Measurements from ENCODE around the gene KRT12. TPM values are rescaled to one million over a fixed set of nuclear protein-coding genes. Genes with fewer than 3 reads are reported as not detected.
"Not testable (repeated sequence)": the region's sequence is repeated elsewhere in the genome, so short reads cannot be mapped to it uniquely, and the experiment has no call there.

Gene KRT12
- total and polyA plus RNA-seq, 9 donors: not detected

DNA sequence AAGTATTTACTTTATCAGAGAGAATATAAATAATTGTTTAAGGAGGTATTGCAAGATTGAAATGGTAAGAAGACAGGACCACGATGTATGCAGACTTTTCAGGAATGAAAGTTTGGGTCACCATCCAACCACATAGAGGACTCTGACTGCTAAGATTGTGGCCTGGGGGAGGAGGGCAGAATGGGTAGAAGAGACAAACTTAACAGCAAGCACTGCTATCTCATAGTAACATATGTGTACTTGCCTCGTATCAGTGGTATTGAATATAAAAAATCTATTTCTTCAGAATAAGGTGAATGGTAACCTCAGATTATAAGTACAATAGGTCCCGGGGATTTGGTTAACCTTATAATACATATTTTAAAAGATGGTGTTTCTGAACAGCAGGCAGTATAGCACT, 50.5 kb downstream of the KRT12 start:
- no peaks in the 10 kb centered on the region for H3K9me3 ChIP-seq
- H3K4me3 ChIP-seq: no peak overlapping the region
- peaks cover 2% of the 10 kb centered on the region for H3K4me1 ChIP-seq (ENCODE audit: insufficient read depth)
- H3K27me3 ChIP-seq: no peaks in the 10 kb centered on the region
- intact Hi-C loops (cut with DNase I): no loop called here
- H3K27ac ChIP-seq: no peak overlapping the region
- H3K36me3 ChIP-seq: no peaks in the 10 kb centered on the region
- 87 to 93% (median 92%) methylated on average over 3 of the region's 3 CpGs for WGBS, 3 donors
- TF ChIP-seq CTCF (IDR thresholded peaks at IDR 0.05): no peak
- no peak for DNase-seq

- intact Hi-C loops (cut with DNase I): no loop called here
- Histone ChIP-seq H3K4me3 (no peak overlapping the region), H3K36me3 (no peaks in the 10 kb centered on the region), H3K9me3 (no peaks in the 10 kb centered on the region), H3K27me3 (no peaks in the 10 kb centered on the region), H3K4me1 (ENCODE audit: insufficient read depth) (peaks cover 2% of the 10 kb centered on the region), H3K27ac (no peak overlapping the region)
- no peak for DNase-seq
- 81 to 98% (median 90%) methylated on average over 1 of the region's 1 CpG for WGBS, 3 donors
- no peak for TF ChIP-seq EP300 (IDR thresholded peaks at IDR 0.05)
- TF ChIP-seq CTCF (IDR thresholded peaks at IDR 0.05): no peak
- no peak for TF ChIP-seq POLR2A (IDR thresholded peaks at IDR 0.05)
Observed at GRCh38 chr17:40815381-40815780, 51.6 kb downstream of the KRT12 start.

DNA sequence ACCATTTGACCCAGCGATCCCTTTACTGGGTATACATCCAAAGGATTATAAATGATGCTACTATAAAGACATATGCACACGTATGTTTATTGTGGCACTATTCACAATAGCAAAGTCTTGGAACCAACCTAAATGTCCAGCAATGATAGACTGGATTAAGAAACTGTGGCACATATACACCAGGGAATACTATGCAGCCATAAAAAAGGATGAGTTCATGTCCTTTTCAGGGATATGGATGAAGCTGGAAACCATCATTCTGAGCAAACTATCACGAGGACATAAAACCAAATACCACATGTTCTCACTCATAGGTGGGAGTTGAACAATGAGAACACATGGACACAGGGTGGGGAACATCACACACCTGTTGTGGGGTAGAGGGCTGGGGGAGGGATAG, 52.4 kb downstream of the KRT12 start:
- H3K27ac ChIP-seq; H3K9me3 ChIP-seq; H3K4me3 ChIP-seq; H3K27me3 ChIP-seq; intact Hi-C loops (cut with DNase I); H3K4me1 ChIP-seq (ENCODE audit: insufficient read depth); H3K36me3 ChIP-seq; DNase-seq: not testable (repeated sequence)
- WGBS, 3 donors: 67 to 83% (median 81%) methylated on average over 3 of the region's 3 CpGs

- 69 to 77% (median 74%) methylated on average over 4 of the region's 4 CpGs for WGBS, 3 donors
Observed at GRCh38 chr17:40813804-40814203, 53.2 kb downstream of the KRT12 start.

DNA sequence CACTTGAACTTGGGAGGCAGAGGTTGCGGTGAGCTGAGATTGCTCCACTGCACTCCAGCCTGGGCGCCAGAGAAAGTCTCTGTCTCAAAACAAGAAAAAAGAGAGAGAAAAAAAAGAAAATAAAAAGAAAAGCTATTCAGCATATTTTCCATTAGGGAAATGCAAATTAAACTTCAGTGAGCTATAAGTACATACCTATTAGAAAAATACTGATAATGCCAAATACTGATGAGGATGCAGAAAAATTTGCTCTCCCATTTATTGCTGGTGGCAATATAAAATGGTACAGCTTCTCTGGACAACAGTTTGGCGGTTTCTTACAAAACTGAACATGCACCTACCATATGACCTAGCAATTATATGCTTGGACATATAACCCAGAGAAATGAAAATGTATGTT, 54.4 kb downstream of the KRT12 start:
- TF ChIP-seq CTCF (IDR thresholded peaks at IDR 0.05) (no peak), POLR2A (IDR thresholded peaks at IDR 0.05) (no peak), EP300 (IDR thresholded peaks at IDR 0.05) (no peak)
- no peak overlapping the region for H3K27ac ChIP-seq
- no peaks in the 10 kb centered on the region for H3K4me1 ChIP-seq (ENCODE audit: insufficient read depth)
- no peaks in the 10 kb centered on the region for H3K27me3 ChIP-seq
- H3K36me3 ChIP-seq: no peaks in the 10 kb centered on the region
- H3K4me3 ChIP-seq: no peak overlapping the region
- intact Hi-C loops (cut with DNase I): no loop called here
- H3K9me3 ChIP-seq: no peaks in the 10 kb centered on the region
- DNase-seq: no peak
- WGBS, 3 donors: 76 to 79% (median 79%) methylated on average over 3 of the region's 3 CpGs

More at GRCh38 chr17:40813804-40814203, 53.2 kb downstream of the KRT12 start:
- intact Hi-C loops (cut with DNase I): no loop called here
- no peaks in the 10 kb centered on the region for H3K36me3 ChIP-seq
- H3K27ac ChIP-seq: no peak overlapping the region
- no peaks in the 10 kb centered on the region for H3K27me3 ChIP-seq
- H3K4me3 ChIP-seq: no peak overlapping the region
- TF ChIP-seq EP300 (IDR thresholded peaks at IDR 0.05): no peak
- no peak for TF ChIP-seq CTCF (IDR thresholded peaks at IDR 0.05)
- no peak for TF ChIP-seq POLR2A (IDR thresholded peaks at IDR 0.05)
- DNase-seq: no peak
- no peaks in the 10 kb centered on the region for H3K9me3 ChIP-seq
- H3K4me1 ChIP-seq (ENCODE audit: insufficient read depth): no peaks in the 10 kb centered on the region

Other genes with a start within 250 kb of the KRT12 start
- gene SMARCE1, start 219.4 kb downstream of the KRT12 start, total RNA-seq: 100 to 1,000 TPM in 5 of 7 donors, 10 to 100 TPM in 2; 80.2 to 129 (median 112) TPM
- 100 to 1,000 TPM; 109 to 158 TPM for gene SMARCE1, start 219.4 kb downstream of the KRT12 start, polyA plus RNA-seq
- gene KRT222, start 202.0 kb downstream of the KRT12 start, total RNA-seq: under 1 TPM in 4 of 7 donors, not detected in 3; 0.20 to 0.57 (median 0.39) TPM
- 1 to 10 TPM in 1 of 2 donors, under 1 TPM in 1; 0.10 to 1.6 TPM for gene KRT222, start 202.0 kb downstream of the KRT12 start, polyA plus RNA-seq
- gene KRT24, start 163.5 kb downstream of the KRT12 start, total RNA-seq: not detected
- gene KRT24, start 163.5 kb downstream of the KRT12 start, polyA plus RNA-seq: not detected
- gene KRT25, start 111.9 kb downstream of the KRT12 start, total RNA-seq: not detected
- gene KRT25, start 111.9 kb downstream of the KRT12 start, polyA plus RNA-seq: not detected
- gene KRT26, start 95.0 kb downstream of the KRT12 start, total RNA-seq: not detected
- not detected for gene KRT26, start 95.0 kb downstream of the KRT12 start, polyA plus RNA-seq
- not detected for gene KRT27, start 84.7 kb downstream of the KRT12 start, total RNA-seq
- gene KRT27, start 84.7 kb downstream of the KRT12 start, polyA plus RNA-seq: not detected
- gene KRT28, start 67.3 kb downstream of the KRT12 start, total RNA-seq: not detected
- gene KRT28, start 67.3 kb downstream of the KRT12 start, polyA plus RNA-seq: not detected
- gene KRT10, start 44.6 kb downstream of the KRT12 start, total RNA-seq: 10 to 100 TPM; 10.4 to 57.3 (median 39.4) TPM
- 10 to 100 TPM; 16.2 to 35.2 TPM for gene KRT10, start 44.6 kb downstream of the KRT12 start, polyA plus RNA-seq
- gene KRT20, start 18.0 kb upstream of the KRT12 start, total RNA-seq: 1 to 10 TPM in 1 of 7 donors, under 1 TPM in 2, not detected in 4; 0.27 to 4.2 (median 0.77) TPM
- gene KRT20, start 18.0 kb upstream of the KRT12 start, polyA plus RNA-seq: under 1 TPM in 1 of 2 donors, not detected in 1; 0.05 TPM
- 1 to 10 TPM in 3 of 7 donors, under 1 TPM in 2, not detected in 2; 0.22 to 5.0 (median 1.3) TPM for gene KRT23, start 70.4 kb upstream of the KRT12 start, total RNA-seq
- under 1 TPM; 0.05 to 0.53 TPM for gene KRT23, start 70.4 kb upstream of the KRT12 start, polyA plus RNA-seq
- gene KRT39, start 99.7 kb upstream of the KRT12 start, total RNA-seq: under 1 TPM in 1 of 7 donors, not detected in 6; 0.69 TPM
- not detected for gene KRT39, start 99.7 kb upstream of the KRT12 start, polyA plus RNA-seq
- gene KRT40, start 117.1 kb upstream of the KRT12 start, total RNA-seq: not detected
- gene KRT40, start 117.1 kb upstream of the KRT12 start, polyA plus RNA-seq: not detected
- not detected for gene KRTAP3-3, start 126.9 kb upstream of the KRT12 start, total RNA-seq
- gene KRTAP3-3, start 126.9 kb upstream of the KRT12 start, polyA plus RNA-seq: not detected
- not detected for gene KRTAP3-2, start 132.7 kb upstream of the KRT12 start, total RNA-seq
- gene KRTAP3-2, start 132.7 kb upstream of the KRT12 start, polyA plus RNA-seq: not detected
- not detected for gene KRTAP3-1, start 141.9 kb upstream of the KRT12 start, total RNA-seq
- not detected for gene KRTAP3-1, start 141.9 kb upstream of the KRT12 start, polyA plus RNA-seq
- not detected for gene KRTAP1-5, start 160.0 kb upstream of the KRT12 start, total RNA-seq
- under 1 TPM in 1 of 2 donors, not detected in 1; 0.06 TPM for gene KRTAP1-5, start 160.0 kb upstream of the KRT12 start, polyA plus RNA-seq
- not detected for gene KRTAP1-4, start 163.0 kb upstream of the KRT12 start, total RNA-seq
- gene KRTAP1-4, start 163.0 kb upstream of the KRT12 start, polyA plus RNA-seq: not detected
- gene KRTAP1-3, start 167.7 kb upstream of the KRT12 start, total RNA-seq: not detected
- not detected for gene KRTAP1-3, start 167.7 kb upstream of the KRT12 start, polyA plus RNA-seq
- gene KRTAP1-1, start 174.2 kb upstream of the KRT12 start, total RNA-seq: not detected
- not detected for gene KRTAP1-1, start 174.2 kb upstream of the KRT12 start, polyA plus RNA-seq
- not detected for gene KRTAP2-1, start 180.1 kb upstream of the KRT12 start, total RNA-seq
- gene KRTAP2-1, start 180.1 kb upstream of the KRT12 start, polyA plus RNA-seq: not detected
- not detected for gene KRTAP2-2, start 188.0 kb upstream of the KRT12 start, total RNA-seq
- gene KRTAP2-2, start 188.0 kb upstream of the KRT12 start, polyA plus RNA-seq: not detected
- not detected for gene KRTAP2-3, start 192.9 kb upstream of the KRT12 start, total RNA-seq
- not detected for gene KRTAP2-3, start 192.9 kb upstream of the KRT12 start, polyA plus RNA-seq
- not detected for gene KRTAP2-4, start 198.7 kb upstream of the KRT12 start, total RNA-seq
- gene KRTAP2-4, start 198.7 kb upstream of the KRT12 start, polyA plus RNA-seq: not detected
- not detected for gene KRTAP4-7, start 216.9 kb upstream of the KRT12 start, total RNA-seq
- gene KRTAP4-7, start 216.9 kb upstream of the KRT12 start, polyA plus RNA-seq: not detected
- gene KRTAP4-8, start 230.9 kb upstream of the KRT12 start, total RNA-seq: not detected
- not detected for gene KRTAP4-8, start 230.9 kb upstream of the KRT12 start, polyA plus RNA-seq
- not detected for gene KRTAP4-16, start 235.0 kb upstream of the KRT12 start, total RNA-seq
- not detected for gene KRTAP4-16, start 235.0 kb upstream of the KRT12 start, polyA plus RNA-seq
- gene KRTAP4-9, start 238.2 kb upstream of the KRT12 start, total RNA-seq: not detected
- not detected for gene KRTAP4-9, start 238.2 kb upstream of the KRT12 start, polyA plus RNA-seq

Data from ovary (tissue), 9 donors.